GM19239 (cell line): Measurements from ENCODE around the gene LHFPL6.

Source experiments
- DNase-seq: peaks from one replicate; pipeline ENCODE4 v3.0.0; 2011; ENCODE audit warnings: low spot score; ENCODE audit not compliant: insufficient read length
- FAIRE-seq: peaks from 2 replicates; lab custom pipeline; 2011; peaks lifted over from hg19 to GRCh38; lab: Jason Lieb, UNC

LHFPL6 gene

GRCh38 chr13:39422845-39423565, 180.0 kb downstream of the LHFPL6 start:
- FAIRE-seq (no peak), DNase-seq (no peak)

- FAIRE-seq, result no peak
- DNase-seq, result no peak
These were observed 183.1 kb downstream of the LHFPL6 start for GRCh38 chr13:39419876-39420275.

- no peak for DNase-seq
- FAIRE-seq, result no peak
These were observed 183.9 kb downstream of the LHFPL6 start for GRCh38 chr13:39419068-39419467.

- FAIRE-seq (no peak), DNase-seq (no peak)
These were observed 184.6 kb downstream of the LHFPL6 start for GRCh38 chr13:39418424-39418823.

GRCh38 chr13:39417643-39418042, 185.3 kb downstream of the LHFPL6 start:
- FAIRE-seq (no peak), DNase-seq (no peak)

- no peak for FAIRE-seq
- DNase-seq, result no peak
These were observed 185.9 kb downstream of the LHFPL6 start for GRCh38 chr13:39417131-39417530.

- FAIRE-seq, result no peak
- DNase-seq, result no peak
These were observed 187.8 kb downstream of the LHFPL6 start for GRCh38 chr13:39415008-39415802.

- DNase-seq (no peak), FAIRE-seq (no peak)
These were observed 188.7 kb downstream of the LHFPL6 start for GRCh38 chr13:39414339-39414738.

GRCh38 chr13:39411511-39411910, 191.5 kb downstream of the LHFPL6 start:
- FAIRE-seq, result no peak

GRCh38 chr13:39410964-39411363, 192.0 kb downstream of the LHFPL6 start:
- no peak for FAIRE-seq

More at GRCh38 chr13:39411511-39411910, 191.5 kb downstream of the LHFPL6 start:
- no peak for DNase-seq

GRCh38 chr13:39410096-39410901, 192.7 kb downstream of the LHFPL6 start:
- no peak for FAIRE-seq
- DNase-seq, result no peak

More at GRCh38 chr13:39410964-39411363, 192.0 kb downstream of the LHFPL6 start:
- no peak for DNase-seq

- FAIRE-seq, result no peak
- no peak for DNase-seq
These were observed 194.5 kb downstream of the LHFPL6 start for GRCh38 chr13:39408512-39408911.

- FAIRE-seq, result no peak
- DNase-seq, result no peak
These were observed 195.2 kb downstream of the LHFPL6 start for GRCh38 chr13:39407786-39408185.

GRCh38 chr13:39407138-39407537, 195.9 kb downstream of the LHFPL6 start:
- FAIRE-seq, result no peak

GRCh38 chr13:39406688-39407087, 196.3 kb downstream of the LHFPL6 start:
- DNase-seq, result peak; percentile 21
- FAIRE-seq, result peak; percentile 49

More at GRCh38 chr13:39407138-39407537, 195.9 kb downstream of the LHFPL6 start:
- DNase-seq, result no peak

- FAIRE-seq, result no peak
These were observed 197.3 kb downstream of the LHFPL6 start for GRCh38 chr13:39405596-39406205.

GRCh38 chr13:39405107-39405506, 197.9 kb downstream of the LHFPL6 start:
- no peak for FAIRE-seq
- DNase-seq, result no peak

More at GRCh38 chr13:39405596-39406205, 197.3 kb downstream of the LHFPL6 start:
- no peak for DNase-seq

GRCh38 chr13:39403106-39403505, 199.9 kb downstream of the LHFPL6 start:
- no peak for DNase-seq
- no peak for FAIRE-seq

GRCh38 chr13:39402221-39402970, 200.6 kb downstream of the LHFPL6 start:
- FAIRE-seq (no peak), DNase-seq (no peak)
